HG03159 (cell line): ENCODE results near the gene GPS2.
A peak's percentile ranks its signal among the peaks of the same experiment; 100 is the strongest.

Source experiments
- ATAC-seq: cut with Tn5 transposase; IDR thresholded peaks from one replicate; pipeline ENCODE4 v1.9.1; 2021; ENCODE audit warnings: mild to moderate bottlenecking, moderate library complexity; ENCODE audit not compliant: unreplicated experiment

The GPS2 gene, protein sequence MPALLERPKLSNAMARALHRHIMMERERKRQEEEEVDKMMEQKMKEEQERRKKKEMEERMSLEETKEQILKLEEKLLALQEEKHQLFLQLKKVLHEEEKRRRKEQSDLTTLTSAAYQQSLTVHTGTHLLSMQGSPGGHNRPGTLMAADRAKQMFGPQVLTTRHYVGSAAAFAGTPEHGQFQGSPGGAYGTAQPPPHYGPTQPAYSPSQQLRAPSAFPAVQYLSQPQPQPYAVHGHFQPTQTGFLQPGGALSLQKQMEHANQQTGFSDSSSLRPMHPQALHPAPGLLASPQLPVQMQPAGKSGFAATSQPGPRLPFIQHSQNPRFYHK

DNA sequence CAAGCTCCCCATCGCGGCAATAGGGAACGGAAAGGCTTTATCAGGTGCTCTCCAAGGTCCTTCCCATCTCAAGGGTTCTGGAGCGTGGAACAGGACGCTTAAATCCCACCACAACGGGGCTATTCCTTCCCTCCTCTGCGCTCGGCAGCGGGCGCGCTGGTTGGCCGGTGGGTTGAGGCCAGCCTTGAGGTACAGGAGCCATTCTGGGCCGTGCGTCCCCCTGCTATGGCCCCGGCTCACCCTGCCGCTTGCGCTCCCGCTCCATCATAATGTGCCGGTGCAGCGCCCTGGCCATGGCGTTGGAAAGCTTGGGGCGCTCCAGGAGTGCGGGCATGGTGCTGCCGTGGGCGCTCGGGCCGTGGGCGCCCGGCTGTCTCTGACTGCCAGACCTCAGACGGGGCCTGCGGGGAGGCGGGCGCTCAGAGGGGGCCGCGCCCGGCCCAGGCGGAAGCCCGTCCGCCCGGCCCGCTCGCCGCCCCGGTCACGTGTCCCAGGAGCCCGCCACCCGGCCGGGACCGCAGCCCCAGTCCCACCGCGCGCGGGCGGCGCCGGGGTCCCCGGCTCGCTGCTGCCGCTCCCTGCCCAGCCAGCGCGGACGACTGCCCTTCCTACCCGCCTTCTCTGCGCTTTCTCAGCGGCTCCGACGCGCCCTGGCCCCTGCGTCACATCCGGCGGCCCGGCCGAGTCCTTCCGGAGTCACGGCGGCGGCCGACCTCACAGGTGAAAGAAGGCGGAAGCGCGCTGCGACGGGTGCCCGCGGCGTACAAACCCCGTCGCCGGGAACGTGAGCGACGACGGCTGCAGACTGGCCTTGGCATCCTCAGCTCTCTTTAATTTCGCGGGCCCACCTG is at the start of gene GPS2:
Gene GPS2, minus strand, starts transcription at position 642 of the 851 bp plus-strand sequence. Its CDS starts 308 bp downstream, at position 334.
- ATAC-seq, result peak; percentile 58

DNA sequence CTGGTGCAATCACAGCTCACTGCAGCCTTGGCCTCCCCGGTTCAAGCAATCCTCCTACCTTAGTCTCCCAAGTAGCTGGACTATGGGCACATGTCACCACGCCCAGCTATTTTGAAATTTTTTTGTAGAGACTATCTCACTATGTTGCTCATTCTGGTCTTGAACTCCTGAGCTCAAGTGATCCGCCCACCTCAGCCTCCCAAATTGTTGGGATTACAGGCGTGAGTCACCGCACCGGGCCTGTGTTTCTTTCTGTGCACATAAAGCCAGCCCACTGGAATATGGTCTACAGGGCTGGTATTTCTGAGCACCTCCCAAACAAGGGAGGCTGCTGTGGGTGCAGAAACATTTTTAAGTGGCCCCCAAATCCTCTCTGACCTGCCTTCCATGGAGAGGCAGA is 48.2 kb upstream of the GPS2 start:
- no peak for ATAC-seq

DNA sequence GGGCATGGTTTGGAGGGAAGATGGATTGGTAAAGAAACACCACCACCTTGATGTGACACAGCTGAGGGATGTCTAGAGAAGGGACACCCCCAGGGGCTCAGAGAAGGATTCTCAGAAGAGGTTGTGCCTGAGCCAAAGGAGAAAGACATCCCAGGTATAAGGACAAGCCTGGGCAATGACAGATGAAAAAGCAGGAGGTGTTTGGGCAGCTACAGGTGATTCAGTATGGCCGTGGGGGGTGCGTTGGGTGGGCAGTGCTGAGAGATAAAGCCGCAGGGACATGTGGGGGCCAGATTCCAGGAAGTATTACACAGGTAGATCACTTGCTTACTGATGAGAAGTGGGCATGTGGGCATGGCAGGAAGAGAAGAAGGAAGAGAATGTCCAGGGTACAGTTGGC is 46.7 kb upstream of the GPS2 start:
- ATAC-seq, result no peak

DNA sequence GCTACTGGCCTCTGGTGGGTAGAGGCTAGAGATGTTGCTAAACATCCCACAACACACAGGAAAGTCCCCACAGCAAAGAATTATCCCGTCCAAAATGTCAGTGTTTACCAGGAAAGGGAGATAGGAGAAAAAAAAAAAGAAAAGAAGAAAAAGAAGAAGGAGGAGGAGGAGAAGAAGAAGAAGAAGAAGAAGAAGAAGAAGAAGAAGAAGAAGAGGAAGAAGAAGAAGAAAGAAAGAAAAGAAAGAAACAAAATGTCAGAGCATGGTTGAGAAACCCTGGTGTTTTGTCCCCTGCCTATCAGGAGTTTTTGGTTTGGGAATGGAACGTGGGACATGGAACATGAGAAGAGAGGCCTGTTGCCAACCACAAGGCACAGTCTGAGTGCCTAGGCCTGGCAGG is 42.2 kb upstream of the GPS2 start:
- no peak for ATAC-seq

DNA sequence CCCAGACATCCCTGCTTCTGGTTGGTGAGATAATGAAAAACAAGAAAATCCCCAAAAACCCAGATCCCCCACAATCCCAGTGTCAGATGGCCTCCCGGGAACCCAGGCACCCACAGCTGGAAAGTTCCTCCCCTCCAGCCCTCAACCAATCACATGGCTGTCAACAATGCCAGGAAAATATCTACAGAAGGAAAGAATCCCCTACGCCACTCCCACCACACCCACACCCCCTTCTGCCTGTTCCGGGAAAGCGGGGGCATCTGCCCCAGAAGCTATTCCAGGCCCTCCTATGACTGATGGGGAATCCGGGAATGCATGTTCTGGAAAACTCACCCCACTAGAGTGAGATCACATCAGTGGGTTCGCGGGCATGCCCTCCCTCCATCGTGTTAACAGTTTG is 41.6 kb upstream of the GPS2 start:
- no peak for ATAC-seq

DNA sequence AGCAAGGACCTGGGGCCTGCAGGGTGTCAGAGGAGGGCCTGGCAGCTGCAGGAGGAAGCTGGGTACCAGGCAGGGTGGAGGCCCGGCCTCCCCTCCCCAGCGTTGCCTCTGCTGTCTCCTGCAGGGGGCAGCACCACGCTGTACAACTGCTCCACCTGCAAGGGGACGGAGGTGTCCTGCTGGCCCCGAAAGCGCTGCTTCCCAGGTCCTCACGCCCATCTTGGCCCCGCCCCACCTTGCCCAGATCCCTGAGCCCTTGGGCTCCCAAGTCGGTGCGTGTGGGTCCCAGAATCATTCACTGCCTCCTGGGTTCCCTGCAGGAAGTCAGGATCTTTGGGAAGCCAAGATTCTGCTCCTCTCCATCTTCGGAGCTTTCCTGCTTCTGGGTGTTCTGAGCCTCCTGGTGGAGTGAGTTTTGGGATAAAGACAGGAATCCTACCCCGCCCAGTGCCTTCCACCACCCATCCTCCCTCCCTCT is 41.0 kb upstream of the GPS2 start:
- ATAC-seq, result no peak

DNA sequence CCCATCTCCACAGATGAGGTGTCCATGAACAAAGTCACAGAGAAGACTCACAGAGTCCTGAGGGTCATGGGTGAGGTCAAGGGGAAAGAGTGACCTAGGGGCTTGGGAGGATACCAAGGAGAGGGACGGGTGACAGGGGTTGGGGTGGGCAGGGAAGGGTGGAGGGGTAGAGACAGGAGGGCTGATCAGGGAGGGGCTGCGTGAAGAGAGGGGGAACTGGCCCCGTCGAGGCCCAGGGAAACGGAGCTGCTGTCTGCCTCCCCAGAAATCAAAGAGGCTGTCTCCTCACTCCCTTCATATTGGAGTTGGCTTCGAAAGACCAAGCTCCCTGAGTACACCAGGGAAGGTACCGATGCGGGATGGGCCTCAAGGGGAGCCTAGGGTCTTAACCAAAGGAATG is 40.4 kb upstream of the GPS2 start:
- no peak for ATAC-seq

DNA sequence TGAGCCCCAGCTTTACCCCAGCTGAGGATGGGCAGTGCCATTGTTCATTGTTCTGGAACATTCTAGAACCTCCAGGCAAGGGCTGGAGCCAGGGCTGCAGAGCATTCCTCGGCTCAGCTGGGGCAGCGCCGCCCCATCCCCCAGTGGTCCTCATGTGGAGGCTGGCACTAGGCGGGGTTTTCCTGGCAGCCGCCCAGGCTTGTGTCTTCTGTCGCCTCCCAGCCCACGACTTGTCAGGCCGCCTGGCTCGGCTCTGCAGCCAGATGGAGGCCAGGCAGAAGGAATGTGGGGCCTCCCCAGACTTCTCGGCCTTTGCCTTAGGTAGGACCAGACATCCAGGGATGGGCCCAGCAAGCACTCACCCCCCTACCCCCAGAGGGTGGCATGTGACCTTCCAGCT is 39.9 kb upstream of the GPS2 start, which contains the start of gene TMEM95:
Gene TMEM95, plus strand, starts transcription at position 104 of the 400 bp plus-strand sequence. Its CDS starts 49 bp downstream, at position 153.
- ATAC-seq, result no peak

DNA sequence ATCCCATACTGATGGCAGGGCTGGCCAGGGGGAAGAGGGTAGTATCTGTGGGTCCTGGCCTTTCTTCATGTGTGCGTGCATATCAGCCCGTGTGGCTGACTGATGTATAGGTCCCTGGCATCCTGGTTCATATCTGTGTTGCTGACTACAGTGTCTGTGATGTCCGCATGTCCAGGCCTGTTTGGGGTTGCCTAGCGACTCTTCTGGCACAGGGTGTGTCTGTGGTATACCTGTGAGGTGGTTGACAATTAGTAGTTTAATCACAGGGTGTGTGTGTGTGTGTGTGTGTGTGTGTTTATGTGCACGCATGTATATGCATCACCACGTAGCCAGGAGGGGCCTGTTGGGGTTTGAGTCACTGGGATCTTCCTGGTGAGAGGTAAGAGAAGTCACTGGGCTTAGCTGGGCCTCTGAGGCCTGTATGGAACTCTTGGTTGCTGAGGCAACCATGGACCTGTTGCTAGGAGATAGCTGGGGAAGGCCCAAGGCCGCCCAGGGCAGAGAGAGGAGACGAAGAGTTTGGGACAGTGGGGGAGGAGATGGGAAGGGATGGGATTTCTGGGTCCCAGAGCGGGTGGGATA is 39.2 kb upstream of the GPS2 start:
- no peak for ATAC-seq

DNA sequence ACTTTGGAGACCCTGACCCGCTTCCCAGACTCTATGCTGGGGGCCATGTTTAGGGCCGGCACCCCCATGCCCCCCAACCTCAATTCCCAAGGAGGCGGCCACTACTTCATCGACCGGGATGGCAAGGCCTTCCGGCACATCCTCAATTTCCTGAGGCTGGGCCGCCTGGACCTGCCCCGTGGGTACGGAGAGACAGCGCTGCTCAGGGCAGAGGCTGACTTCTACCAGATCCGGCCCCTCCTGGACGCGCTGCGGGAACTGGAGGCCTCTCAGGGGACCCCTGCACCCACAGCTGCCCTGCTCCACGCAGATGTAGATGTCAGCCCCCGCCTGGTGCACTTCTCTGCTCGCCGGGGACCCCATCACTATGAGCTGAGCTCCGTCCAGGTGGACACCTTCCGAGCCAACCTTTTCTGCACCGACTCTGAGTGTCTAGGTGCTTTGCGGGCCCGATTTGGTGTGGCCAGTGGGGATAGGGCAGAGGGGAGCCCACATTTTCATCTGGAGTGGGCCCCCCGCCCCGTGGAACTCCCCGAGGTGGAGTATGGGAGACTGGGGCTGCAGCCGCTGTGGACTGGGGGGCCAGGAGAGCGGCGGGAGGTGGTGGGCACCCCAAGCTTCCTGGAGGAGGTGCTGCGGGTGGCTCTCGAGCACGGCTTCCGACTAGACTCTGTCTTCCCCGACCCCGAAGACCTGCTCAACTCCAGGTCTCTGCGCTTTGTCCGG is 37.9 kb upstream of the GPS2 start:
- ATAC-seq, result no peak

DNA sequence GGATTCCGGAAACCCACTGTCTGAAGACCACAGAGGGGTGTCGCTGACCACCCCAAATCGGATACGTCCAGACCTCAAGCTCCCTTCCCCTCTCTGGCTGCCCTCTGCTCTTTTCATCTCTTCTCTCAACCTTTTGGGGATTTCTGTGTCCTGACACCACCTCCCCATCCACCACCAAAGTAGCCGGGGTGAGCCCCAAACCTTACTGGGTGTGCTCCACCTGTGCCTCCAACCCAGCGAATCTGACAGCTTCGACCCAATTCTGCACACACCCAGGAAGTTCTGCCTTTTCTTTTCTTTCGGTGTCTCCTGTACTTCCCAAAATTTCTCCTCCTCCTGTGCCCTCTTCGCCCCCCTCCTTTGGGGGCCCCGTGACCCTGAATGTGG is 37.3 kb upstream of the GPS2 start:
- ATAC-seq, result no peak

DNA sequence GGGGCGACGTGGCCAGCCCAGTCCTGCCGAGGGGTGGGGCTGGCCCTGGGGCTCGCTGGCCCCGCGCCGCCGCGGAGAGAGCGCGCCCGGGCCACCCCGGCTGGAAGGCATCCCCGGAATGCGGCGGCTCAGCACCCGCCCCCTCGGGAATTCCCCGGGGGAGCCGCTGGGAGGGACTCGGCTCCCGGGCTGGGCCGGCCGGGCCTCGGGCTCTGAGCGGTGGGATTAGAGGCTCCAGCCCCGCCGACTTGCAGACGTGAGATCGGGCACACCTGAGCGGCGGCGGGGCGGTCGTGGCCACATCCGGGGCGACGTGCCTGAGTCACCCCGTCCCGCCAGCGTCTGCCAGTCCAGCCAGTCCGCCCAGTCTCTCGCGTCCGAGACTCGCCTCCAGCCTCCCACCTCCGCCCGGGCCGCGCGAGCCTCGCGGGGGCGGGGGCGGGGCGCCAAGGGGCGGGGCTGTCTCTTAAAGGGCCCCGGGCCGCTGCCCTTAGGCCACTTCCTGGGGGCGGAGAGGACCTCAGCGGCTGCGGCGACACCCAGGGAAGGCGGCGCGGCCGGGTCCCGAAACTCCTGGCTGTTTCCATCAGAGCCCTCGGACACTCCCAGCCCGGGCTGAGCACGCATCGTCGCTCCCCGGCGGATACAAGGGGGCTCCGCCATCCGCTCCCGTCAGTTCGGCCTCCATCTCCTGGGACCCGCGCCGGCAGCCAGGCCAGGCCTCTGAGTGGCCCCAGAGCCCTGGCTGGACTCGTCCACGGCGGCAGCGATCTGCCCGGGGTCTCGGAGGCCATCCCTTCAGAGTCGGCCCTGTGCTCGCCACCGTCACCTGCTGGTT is 36.7 kb upstream of the GPS2 start, which contains the start of gene KCTD11:
Gene KCTD11, plus strand, starts transcription at position 498 of the 838 bp plus-strand sequence.
- peak; percentile 48 for ATAC-seq

DNA sequence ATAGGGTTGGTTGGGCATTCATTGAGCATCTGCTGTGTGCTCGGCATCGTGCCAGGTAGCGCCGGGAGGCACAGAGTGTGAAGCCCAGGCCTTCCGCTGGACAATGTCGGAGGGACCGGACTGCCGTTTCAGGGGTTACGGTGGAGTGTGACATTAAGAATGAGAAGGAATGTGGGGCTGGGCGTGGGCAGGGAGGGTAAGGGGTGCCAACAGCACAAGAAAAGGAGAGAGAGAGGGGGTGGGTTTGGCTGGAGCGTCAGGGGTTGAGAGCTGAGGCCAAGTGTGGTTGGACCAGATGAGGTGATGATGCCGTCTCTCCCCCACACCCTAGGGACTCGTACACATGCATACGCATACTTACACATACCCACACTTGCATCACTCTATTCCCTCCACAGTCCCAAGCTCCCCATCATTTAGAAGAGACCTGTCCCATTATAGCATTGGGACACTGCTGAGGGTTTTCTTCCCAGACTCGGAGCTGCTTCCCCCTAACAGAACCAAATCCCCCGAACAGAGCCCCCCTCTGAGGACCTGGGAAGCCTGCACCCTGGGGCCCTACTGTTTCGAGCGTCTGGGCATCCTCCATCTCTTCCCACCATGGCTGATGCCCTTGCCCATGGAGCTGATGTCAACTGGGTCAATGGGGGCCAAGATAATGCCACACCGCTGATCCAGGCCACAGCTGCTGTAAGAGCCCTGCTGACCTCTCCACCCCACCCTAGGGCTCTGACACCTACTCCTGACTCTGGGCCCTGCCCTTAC is 33.5 kb upstream of the GPS2 start:
- no peak for ATAC-seq

DNA sequence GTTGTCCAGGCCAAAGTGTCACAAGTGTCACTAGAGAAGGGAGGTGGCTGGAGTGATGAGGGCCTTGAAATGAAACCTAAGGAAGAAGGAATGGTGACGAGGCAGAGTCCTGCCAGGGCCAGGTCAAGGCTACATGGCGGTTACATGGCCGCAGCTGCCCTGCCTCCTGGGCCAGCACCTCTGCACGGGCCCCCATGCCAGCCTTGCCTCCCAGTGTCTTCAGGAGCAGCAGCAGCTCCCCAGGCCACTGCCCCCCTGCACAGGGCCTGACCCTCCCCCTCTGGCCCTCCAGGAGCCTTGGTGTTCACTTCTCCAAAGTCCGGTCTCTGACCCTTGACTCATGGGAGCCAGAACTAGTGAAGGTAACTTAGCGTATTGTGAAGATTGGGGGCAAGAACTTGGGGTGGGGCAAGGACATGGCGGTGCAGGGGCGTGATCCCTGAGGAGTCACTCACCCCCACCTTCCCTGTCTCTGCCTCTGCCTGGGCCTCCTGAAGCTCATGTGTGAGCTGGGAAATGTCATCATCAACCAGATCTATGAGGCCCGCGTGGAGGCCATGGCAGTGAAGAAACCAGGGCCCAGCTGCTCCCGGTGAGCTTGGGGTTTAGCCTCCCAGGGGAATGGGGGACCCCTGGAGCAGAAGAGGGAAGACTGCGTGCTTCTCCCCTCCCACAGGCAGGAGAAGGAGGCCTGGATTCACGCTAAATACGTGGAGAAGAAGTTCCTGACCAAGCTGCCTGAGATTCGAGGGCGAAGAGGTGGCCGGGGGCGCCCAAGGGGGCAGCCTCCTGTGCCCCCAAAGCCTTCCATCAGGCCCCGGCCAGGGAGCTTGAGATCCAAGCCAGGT is 32.7 kb upstream of the GPS2 start:
- ATAC-seq, result no peak

DNA sequence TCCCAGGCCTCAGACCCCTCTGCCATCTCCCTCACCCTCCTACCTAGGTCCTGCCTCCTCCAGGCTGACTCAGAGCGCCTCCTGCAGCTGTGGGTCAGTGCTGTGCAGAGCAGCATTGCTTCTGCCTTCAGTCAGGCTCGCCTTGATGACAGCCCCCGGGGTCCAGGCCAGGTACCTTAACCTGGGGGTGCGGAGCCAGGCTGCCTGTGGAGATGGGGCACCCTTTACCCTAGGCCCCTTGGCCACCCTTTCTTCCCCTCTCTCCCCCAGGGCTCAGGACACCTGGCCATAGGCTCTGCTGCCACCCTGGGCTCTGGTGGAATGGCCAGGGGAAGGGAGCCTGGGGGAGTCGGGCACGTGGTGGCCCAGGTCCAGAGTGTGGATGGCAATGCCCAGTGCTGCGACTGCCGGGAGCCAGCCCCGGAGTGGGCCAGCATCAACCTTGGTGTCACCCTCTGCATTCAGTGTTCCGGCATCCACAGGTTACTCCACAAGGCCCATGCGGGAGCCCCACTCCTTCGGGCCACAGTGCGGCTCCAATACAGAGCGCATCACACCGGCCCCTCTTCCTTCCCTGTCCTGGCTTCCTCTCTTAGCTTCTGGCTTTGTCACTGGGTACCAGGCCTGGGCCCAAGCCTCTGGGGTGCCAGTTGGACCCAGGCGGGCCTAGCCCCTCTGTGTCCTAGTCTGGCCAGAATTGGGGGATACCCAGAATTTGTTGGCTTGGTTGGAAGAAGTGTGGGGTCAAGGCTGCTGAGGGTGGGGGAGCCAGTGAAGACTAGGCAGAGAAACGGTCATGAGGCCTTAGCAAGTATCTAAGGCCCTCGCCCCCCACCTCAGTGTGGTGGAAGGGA is 31.8 kb upstream of the GPS2 start:
- no peak for ATAC-seq

DNA sequence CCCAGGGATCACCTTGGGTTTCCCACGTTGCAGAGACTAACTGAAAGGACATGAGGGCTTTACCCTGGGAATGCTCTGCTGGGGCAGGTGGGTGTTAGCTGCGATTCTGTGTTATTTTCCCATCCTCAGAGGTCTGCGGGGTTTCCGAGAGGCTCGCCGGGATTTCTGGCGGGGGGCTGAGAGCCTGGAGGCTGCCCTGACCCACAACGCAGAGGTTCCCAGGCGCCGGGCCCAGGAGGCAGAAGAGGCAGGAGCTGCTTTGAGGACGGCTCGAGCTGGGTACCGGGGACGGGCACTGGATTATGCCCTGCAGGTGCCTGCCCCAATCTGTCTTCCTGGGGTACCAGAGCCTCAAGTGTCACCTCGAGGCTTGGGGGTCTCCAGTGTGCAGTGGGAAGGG is 28.1 kb upstream of the GPS2 start:
- no peak for ATAC-seq

DNA sequence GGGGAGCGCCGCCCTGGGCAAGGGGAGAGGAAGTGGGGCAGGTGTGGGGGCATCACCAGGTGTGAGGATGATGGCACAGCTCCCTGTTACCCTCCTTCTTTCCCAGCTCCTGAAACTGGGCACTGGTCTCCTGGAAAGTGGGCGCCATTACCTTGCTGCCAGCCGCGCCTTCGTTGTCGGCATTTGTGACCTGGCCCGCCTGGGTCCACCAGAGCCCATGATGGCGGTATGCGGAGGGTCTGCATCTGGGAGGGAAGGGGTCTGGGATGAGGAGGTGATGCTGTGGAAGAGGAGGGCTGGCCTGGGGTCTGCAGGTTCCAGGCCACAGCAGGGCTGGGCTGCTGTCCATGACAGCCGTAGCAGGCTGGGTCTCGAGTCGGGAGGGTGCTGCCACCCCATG is 26.7 kb upstream of the GPS2 start:
- ATAC-seq, result no peak
